Uterus (tissue), 4 donors: ENCODE results near the gene MTPN. TPM values are rescaled to one million over a fixed set of nuclear protein-coding genes. Genes with fewer than 3 reads are reported as not detected.

Experiments used
- DNase-seq, 2 donors: peaks; one replicate each; pipeline ENCODE4 v3.0.0-alpha.2; 2019 to 2020
- H3K27ac ChIP-seq, 2 donors: fragments of 200-600 bp; sonication (generic); 1 replicate in 1 of 2; 2 replicates in 1 of 2; pipeline ENCODE4 v1.5.1; 2016 to 2018
- H3K27me3 ChIP-seq, 2 donors: fragments of 200-600 bp; sonication (generic); one replicate each; pipeline ENCODE4 v1.5.1; 2018 to 2019; ENCODE audit warnings: control low read depth in 1 of 2
- H3K36me3 ChIP-seq, 2 donors: fragments of 200-600 bp; sonication (generic); one replicate each; pipeline ENCODE4 v1.5.1; 2019; ENCODE audit warnings: control low read depth in 1 of 2
- H3K4me1 ChIP-seq, 2 donors: fragments of 200-600 bp; sonication (generic); one replicate each; pipeline ENCODE4 v1.5.1; 2018 to 2019; ENCODE audit warnings: control low read depth in 1 of 2
- H3K4me3 ChIP-seq, 2 donors: fragments of 200-600 bp; sonication (generic); 1 replicate in 1 of 2; 2 replicates in 1 of 2; pipeline ENCODE4 v1.5.1; 2018 to 2019; ENCODE audit warnings: mild to moderate bottlenecking in 1 of 2
- H3K9me3 ChIP-seq, 2 donors: fragments of 200-600 bp; sonication (generic); one replicate each; pipeline ENCODE4 v1.5.1; 2019; ENCODE audit warnings: control low read depth in 1 of 2
- CTCF ChIP-seq, 4 experiments: fragments of 200-600 bp in 2 of 4; fragments of 450-650 bp in 2 of 4; sonication (generic) in 2 of 4; IDR thresholded peaks; one replicate each; pipeline ENCODE4 v1.5.1; 2016 to 2019; ENCODE audit warnings: antibody characterized with exemption in 4 of 4, mild to moderate bottlenecking in 2 of 4, moderate library complexity in 1 of 4
- POLR2A ChIP-seq, 2 donors: fragments of 450-650 bp; IDR thresholded peaks; one replicate each; pipeline ENCODE4 v1.6.1; 2016; ENCODE audit warnings: antibody characterized with exemption in 2 of 2, mild to moderate bottlenecking in 1 of 2, moderate library complexity in 1 of 2
- intact Hi-C: fragments of 100-400 bp; cut with DNase I; formaldehyde crosslinking; loops from one replicate; pipeline ENCODE4 v1.15.1; 2023; ENCODE audit warnings: low total_unique reads
- total RNA-seq, 4 donors: library from RNA; depleted of rRNA in 3 of 4; stranded (reverse); fragments of >200 nt in 3 of 4; gene quantifications; one replicate each; pipeline versions ENCODE4 v1.1.0 to v1.2.4, GENCODE V29; 2014 to 2023
- donor health status: DM: yes; HTN: yes; CAD: no.

MTPN gene
- total RNA-seq, 4 donors from 2014 or later, result 53.8 to 125 (median 76.8) TPM

DNA sequence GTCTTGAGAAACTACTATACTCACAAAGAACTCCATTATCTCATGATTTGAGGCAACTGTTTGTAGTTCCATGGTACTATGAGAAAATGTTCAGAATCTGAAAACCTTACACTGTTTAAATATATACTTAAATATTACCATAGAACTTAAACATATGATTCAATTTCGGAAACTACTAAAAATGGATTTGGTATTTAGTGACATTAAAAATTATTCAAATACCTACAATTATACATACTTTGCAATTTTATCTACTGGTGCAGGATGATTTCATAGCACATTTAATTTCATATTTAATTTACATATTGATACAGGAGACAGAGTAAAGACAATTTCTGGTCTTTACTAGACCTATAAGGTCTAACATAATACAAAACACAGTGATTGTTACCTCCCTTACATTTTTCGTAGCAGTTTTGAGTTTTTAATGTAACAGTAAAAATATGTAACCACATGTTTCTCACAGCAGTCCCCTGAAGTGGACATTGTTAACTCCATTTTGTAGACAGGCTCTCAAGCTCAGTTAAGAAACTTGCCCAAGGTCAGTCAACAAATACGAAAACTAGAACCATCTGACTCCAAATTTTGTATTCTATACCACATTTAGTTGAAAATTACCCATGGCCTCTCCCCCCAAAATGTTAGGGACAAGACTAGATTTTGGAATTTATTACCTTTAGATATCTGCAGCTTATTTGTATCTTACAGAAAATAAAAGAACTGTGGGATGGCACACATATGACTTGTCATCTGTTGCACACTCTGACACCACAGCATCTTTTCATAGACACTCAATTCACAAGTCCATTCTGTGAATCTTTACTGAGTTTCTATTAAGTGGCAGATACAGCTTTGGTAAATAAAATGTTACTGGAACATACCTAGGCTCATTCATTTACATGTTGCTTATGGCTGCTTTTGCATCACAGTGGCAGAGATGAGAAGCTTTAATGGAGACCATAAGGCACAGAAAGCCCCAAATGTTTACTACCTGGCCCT, 36.8 kb downstream of the MTPN start:
- Histone ChIP-seq H3K4me3 (no peak overlapping the region), H3K4me1 (no peaks in the 10 kb centered on the region), H3K27me3 (no peaks in the 10 kb centered on the region), H3K9me3 (no peaks in the 10 kb centered on the region), H3K27ac (no peak overlapping the region), H3K36me3 (no peaks in the 10 kb centered on the region)
- intact Hi-C loops, result no loop called here
- TF ChIP-seq POLR2A (IDR thresholded peaks at IDR 0.05) (no peak), CTCF (IDR thresholded peaks at IDR 0.05) (no peak)
- DNase-seq, result no peak

GRCh38 chr7:135939261-135939812, 37.8 kb downstream of the MTPN start:
- intact Hi-C loops, result no loop called here
- TF ChIP-seq POLR2A (IDR thresholded peaks at IDR 0.05) (no peak), CTCF (IDR thresholded peaks at IDR 0.05) (no peak)

GRCh38 chr7:135938563-135938962, 38.6 kb downstream of the MTPN start:
- Histone ChIP-seq H3K4me1 (no peaks in the 10 kb centered on the region), H3K27ac (no peak overlapping the region), H3K27me3 (no peaks in the 10 kb centered on the region), H3K9me3 (no peaks in the 10 kb centered on the region), H3K4me3 (no peak overlapping the region), H3K36me3 (no peaks in the 10 kb centered on the region)
- intact Hi-C loops, result no loop called here
- TF ChIP-seq POLR2A (IDR thresholded peaks at IDR 0.05), result no peak
- no peak for TF ChIP-seq CTCF (IDR thresholded peaks at IDR 0.05)
- no peak for DNase-seq

More at GRCh38 chr7:135939261-135939812, 37.8 kb downstream of the MTPN start:
- Histone ChIP-seq H3K4me1 (no peaks in the 10 kb centered on the region), H3K9me3 (no peaks in the 10 kb centered on the region), H3K27me3 (no peaks in the 10 kb centered on the region), H3K4me3 (no peak overlapping the region), H3K27ac (no peak overlapping the region), H3K36me3 (no peaks in the 10 kb centered on the region)
- DNase-seq, result no peak

GRCh38 chr7:135938086-135938485, 39.1 kb downstream of the MTPN start:
- no peak for TF ChIP-seq POLR2A (IDR thresholded peaks at IDR 0.05)
- no peak for TF ChIP-seq CTCF (IDR thresholded peaks at IDR 0.05)
- no peaks in the 10 kb centered on the region for H3K4me1 ChIP-seq
- DNase-seq, result no peak
- no peaks in the 10 kb centered on the region for H3K36me3 ChIP-seq
- H3K27ac ChIP-seq, result no peak overlapping the region
- H3K4me3 ChIP-seq, result no peak overlapping the region
- no peaks in the 10 kb centered on the region for H3K27me3 ChIP-seq
- no peaks in the 10 kb centered on the region for H3K9me3 ChIP-seq
- intact Hi-C loops, result no loop called here
